Uterus (tissue), 2 donors: ENCODE measurements around the gene CXXC1.
A peak's percentile ranks its signal among the peaks of the same experiment; 100 is the strongest.

Experiments used
- CTCF ChIP-seq, 4 experiments: fragments of 200-600 bp in 2 of 4; fragments of 450-650 bp in 2 of 4; sonication (generic) in 2 of 4; IDR thresholded peaks; one replicate each; pipeline ENCODE4 v1.5.1; 2016 to 2019; ENCODE audit warnings: antibody characterized with exemption in 4 of 4, mild to moderate bottlenecking in 2 of 4, moderate library complexity in 1 of 4
- POLR2A ChIP-seq, 2 donors: fragments of 450-650 bp; IDR thresholded peaks; one replicate each; pipeline ENCODE4 v1.6.1; 2016; ENCODE audit warnings: antibody characterized with exemption in 2 of 2, mild to moderate bottlenecking in 1 of 2, moderate library complexity in 1 of 2

- TF ChIP-seq POLR2A (IDR thresholded peaks at IDR 0.05): peak; percentile 29 to 87
- peak; percentile 16 to 68 (median 34) for TF ChIP-seq CTCF (IDR thresholded peaks at IDR 0.05)
Observed at GRCh38 chr18:50281295-50281971, 6.1 kb downstream of the CXXC1 start, which contains the start of gene MBD1.
